GM19468 (cell line): ENCODE results near the gene SMAD7.

Source experiments
- ATAC-seq: cut with Tn5 transposase; IDR thresholded peaks from one replicate; pipeline ENCODE4 v1.9.1; 2021; ENCODE audit warnings: mild to moderate bottlenecking, moderate library complexity, moderate number of reproducible peaks; ENCODE audit not compliant: unreplicated experiment; ENCODE audit errors: extremely low read depth

Gene SMAD7

GRCh38 chr18:48933578-48934414 lies 17.0 kb downstream of the SMAD7 start:
- no peak for ATAC-seq

- ATAC-seq, result no peak
Observed at GRCh38 chr18:48932822-48933510, 17.8 kb downstream of the SMAD7 start.

- ATAC-seq, result no peak
Observed at GRCh38 chr18:48932462-48932818, 18.3 kb downstream of the SMAD7 start.

- ATAC-seq, result no peak
Observed at GRCh38 chr18:48931680-48932461, 18.9 kb downstream of the SMAD7 start.

- no peak for ATAC-seq
Observed at GRCh38 chr18:48930926-48931325, 19.8 kb downstream of the SMAD7 start.

- no peak for ATAC-seq
Observed at GRCh38 chr18:48929941-48930713, 20.6 kb downstream of the SMAD7 start.

GRCh38 chr18:48929212-48929612 lies 21.6 kb downstream of the SMAD7 start:
- no peak for ATAC-seq

GRCh38 chr18:48928787-48929186 lies 22.0 kb downstream of the SMAD7 start:
- ATAC-seq, result peak; percentile 73

GRCh38 chr18:48927286-48928080 lies 23.3 kb downstream of the SMAD7 start:
- no peak for ATAC-seq

GRCh38 chr18:48926420-48926857 lies 24.3 kb downstream of the SMAD7 start:
- ATAC-seq, result no peak

GRCh38 chr18:48925491-48925780 lies 25.3 kb downstream of the SMAD7 start:
- no peak for ATAC-seq

GRCh38 chr18:48924630-48925490 lies 25.9 kb downstream of the SMAD7 start:
- ATAC-seq, result no peak

- no peak for ATAC-seq
Observed at GRCh38 chr18:48923746-48924629, 26.8 kb downstream of the SMAD7 start.

- no peak for ATAC-seq
Observed at GRCh38 chr18:48922801-48923730, 27.7 kb downstream of the SMAD7 start.

- ATAC-seq, result no peak
Observed at GRCh38 chr18:48922226-48922800, 28.5 kb downstream of the SMAD7 start.
